SKM-1 (cell line): ENCODE measurements around the gene MYH7B.
A peak's percentile ranks its signal among the peaks of the same experiment; 100 is the strongest.

Experiments
- DNase-seq: peaks from one replicate; lab custom pipeline; 2025; ENCODE audit not compliant: unreplicated experiment; lab: John Stamatoyannopoulos, UW

Gene MYH7B

GRCh38 chr20:34955231-34956040 is at the start of gene MYH7B, which contains the start of gene GSS:
TSS of gene MYH7B (plus strand) at chr20:34955868. CDS start at chr20:34978006, 22,138 bp downstream.
TSS of gene GSS (minus strand) at chr20:34955806. CDS start at chr20:34951852, 3,954 bp downstream.
- peak; percentile 85 for DNase-seq

- no peak for DNase-seq
Observed at GRCh38 chr20:34907616-34908469, 47.8 kb upstream of the MYH7B start.

DNA sequence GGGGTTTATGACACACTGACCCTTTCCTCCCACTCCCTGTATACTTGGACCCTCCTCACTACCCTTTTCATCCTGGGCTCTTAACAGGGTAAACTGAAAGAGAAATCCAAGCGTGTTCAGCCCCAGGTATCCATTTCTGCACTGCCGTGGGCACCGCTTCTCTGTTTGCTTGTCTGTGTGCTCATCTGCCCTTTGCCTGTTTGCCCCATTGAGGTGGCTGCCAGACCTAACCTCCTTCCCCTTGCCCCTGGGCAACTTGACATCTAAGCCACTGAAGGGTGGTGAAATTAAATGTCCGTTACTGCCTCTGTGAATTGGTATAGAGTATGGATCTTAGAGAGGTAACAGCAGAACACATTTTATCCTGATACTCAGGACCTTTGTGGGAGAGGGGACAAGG is 40.5 kb upstream of the MYH7B start:
- DNase-seq = no peak

GRCh38 chr20:34915749-34916455 is 39.8 kb upstream of the MYH7B start:
- no peak for DNase-seq

DNA sequence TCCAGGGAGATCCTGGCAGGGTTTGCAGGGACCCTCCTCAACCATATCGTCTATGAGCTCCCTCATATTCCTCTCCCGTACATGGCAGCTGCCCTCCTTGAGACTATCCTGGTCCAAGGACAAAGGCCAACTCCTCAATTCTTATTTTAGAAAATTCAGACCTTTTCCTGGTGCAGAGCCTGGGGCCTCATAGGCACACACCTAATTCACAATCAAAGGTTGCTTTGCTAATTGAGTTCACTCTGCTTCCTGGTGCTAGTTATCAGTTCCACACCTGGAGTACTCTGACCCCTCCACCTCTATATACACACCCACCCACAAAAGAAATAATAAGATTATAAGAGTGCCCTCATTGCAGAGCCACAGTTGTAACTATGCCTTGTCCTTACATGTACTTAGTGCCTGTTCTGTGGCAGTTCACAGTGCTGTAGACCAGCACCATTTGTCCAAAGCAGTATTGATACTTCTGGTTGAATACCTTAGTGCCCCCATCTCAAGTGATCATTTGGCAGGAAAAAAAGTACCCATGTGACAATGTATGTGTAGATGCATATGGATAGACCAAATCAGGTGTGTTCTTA is 38.8 kb upstream of the MYH7B start:
- DNase-seq = no peak

DNA sequence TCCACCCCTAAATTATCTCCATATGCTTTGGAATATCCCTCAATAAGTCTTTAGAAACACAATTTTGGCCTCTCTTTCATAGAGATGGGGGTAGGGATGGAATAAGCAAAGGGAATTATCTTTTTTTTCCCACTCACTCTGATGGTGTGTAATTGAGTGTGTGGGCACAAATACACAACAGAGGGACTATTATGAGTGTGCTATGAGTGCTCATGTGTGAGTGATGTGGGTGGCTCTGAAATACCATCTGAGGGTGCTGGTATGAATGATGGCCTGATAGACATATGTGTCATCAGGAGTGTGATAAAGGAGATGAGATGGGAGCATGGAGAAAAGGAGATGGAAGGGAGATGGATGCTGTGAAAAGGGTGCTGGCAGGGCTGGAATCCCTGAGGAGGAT is 35.6 kb upstream of the MYH7B start:
- DNase-seq = no peak

DNA sequence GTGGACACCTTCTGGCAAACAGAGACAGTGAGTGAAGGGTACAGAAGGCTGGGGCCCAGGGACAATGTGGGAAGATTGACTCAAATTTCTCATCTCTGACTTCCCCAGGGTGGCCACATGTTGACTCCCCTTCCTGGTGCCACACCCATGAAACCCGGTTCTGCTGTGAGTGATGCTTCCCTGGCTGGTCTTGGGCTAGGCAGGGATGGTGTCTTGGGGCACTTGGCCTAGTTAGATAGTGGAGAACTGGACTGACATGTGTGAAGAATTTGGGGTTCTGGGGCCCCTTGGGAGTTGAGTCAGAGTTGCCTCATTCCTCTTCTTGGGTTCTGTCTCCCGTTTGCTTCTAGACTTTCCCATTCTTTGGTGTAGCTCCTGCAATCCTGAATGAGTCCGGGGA is 34.2 kb upstream of the MYH7B start:
- no peak for DNase-seq

- no peak for DNase-seq
Observed at GRCh38 chr20:34922654-34923381, 32.9 kb upstream of the MYH7B start.

DNA sequence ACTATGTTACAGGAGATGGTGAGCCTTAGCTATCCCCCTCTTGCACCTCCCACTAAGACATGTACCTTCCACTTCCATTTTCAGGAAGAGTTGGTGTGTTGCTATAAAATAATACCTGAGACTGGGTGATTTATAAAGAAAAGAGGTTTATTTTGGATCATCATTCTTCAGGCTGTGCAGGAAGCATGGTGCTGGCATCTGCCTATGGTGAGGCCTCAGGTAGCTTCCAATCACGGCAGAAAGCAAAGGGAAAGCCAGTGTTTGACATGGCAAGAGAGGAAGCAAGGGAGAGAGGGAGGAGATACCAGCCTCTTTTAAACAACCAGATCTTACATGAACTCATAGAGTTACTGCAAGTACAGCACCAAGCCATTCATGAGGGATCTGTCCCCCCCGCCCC is 32.3 kb upstream of the MYH7B start:
- no peak for DNase-seq

DNA sequence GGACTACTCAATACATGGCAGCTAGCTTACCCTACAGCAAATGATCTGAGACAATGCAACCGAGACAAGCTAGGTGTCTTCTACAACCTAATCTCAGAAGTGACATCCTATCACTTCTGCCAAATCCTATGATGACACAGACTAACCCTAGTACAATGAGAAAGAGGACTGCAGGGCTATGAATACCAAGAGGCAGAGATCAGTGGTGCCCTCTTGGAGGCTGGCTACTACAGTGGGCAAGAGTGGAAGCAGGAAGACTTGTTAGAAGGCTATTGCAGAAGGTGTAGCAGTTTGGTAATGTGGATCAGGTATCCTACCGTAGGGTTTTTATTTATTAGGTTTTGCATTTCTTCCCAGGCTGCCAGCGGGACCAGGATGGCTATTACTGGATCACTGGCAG is 30.3 kb upstream of the MYH7B start:
- DNase-seq = no peak

DNA sequence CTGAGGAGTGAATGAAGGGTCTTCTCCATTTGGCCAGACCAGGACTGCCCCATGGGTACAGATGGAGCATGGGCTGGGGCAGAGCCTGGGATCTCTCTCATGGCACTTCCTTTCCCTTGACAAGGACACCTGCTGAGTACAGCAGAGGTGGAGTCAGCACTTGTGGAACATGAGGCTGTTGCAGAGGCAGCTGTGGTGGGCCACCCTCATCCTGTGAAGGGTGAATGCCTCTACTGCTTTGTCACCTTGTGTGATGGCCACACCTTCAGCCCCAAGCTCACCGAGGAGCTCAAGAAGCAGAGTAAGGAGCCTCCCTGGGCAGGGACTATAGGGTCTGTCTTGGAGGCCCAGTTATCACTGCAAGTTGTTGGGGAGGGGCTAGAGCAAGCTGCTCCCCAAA is 29.7 kb upstream of the MYH7B start:
- DNase-seq = no peak

GRCh38 chr20:34926581-34926980 is 29.1 kb upstream of the MYH7B start:
- DNase-seq = no peak

DNA sequence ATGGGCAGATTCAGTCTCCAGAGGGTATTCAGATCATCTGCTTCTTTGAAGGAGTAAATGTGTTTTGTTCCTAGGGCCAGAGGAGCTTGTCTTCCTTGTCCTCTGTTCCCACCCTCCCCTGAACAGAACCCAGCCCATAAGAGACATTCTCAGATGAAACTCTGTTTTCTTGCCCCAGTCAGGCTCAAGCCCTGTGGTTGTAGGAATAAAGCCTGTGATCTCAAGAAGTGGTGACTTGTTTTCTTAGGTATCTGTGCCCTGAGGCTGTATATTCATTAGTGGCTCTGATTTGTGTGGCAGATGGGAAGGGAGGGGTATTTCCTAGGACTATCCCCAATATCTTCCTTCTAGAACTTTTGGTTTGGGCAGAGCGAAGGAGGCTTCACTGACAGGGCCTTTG is 27.9 kb upstream of the MYH7B start:
- DNase-seq = no peak

DNA sequence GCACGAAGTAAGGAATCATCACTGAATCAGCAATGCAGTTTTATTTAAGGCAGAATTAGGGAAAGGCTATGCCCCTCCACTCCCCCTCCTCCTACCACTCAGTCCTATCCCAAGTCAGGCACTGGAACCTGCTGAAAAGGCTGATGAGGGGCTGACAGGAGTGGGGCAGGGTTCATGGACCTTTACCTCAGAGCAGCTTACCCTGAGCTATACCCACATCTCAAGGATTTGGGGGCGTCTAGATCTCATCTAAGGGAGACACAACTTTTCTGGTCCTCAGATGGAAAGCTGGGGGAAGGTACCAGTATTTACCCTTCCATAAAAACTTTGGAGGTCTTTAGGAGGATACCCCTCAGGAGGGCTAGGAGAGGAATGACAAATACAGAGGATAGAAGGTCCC is 27.3 kb upstream of the MYH7B start:
- no peak for DNase-seq

- no peak for DNase-seq
Observed at GRCh38 chr20:34931771-34932170, 23.9 kb upstream of the MYH7B start.

DNA sequence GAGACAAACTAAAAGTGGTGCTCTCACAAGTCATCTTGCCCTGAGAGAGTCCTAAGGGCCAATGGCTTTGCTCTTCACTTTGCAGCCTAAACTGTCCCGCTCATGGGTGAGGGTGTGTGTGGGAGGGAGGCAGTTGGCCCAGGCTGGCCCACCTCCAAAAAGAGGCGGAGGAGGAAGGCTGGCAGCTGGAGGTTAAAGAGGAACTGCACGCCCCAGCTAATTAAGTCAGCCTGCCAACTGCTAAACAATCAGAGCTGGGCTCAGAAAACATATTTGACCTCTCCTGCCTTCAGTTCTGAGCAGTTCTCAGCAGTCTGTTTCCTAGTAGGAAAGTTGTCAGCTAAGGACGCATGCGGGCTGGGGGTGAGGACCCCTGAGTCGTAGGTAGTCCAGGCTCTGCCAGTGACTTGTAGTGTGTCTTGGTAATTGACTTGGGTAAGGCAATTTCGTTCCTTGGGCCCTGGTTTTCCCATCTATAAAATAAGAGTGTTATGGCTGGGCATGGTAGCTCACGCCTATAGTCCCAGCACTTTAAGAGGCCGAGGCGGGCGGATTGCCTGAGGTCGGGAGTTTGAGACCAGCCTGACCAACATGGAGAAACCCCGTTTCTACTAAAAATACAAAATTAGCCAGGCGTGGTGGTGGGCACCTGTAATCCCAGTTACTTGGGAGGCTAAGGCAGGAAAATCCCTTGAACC is 17.1 kb upstream of the MYH7B start:
- peak; percentile 43 for DNase-seq

- no peak for DNase-seq
Observed at GRCh38 chr20:34940081-34940481, 15.6 kb upstream of the MYH7B start.

DNA sequence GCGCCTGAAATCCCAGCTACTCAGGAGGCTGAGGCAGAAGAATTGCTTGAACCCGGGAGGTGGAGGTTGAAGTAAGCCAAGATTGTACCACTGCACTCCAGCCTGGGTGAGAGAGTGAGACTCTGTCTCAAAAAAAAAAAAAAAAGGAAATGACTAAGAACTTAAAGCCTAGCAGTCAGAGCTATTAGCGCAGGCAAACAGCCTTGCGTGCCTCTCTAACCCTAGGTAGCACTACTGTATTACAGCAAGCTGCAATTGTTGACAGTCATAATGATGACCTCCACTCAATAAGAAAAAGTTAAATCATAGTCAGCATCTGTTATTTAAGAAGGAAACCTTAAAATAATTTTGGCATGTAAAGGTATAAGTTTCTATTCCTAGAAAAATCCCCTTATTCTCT is 14.4 kb upstream of the MYH7B start:
- DNase-seq = no peak

DNA sequence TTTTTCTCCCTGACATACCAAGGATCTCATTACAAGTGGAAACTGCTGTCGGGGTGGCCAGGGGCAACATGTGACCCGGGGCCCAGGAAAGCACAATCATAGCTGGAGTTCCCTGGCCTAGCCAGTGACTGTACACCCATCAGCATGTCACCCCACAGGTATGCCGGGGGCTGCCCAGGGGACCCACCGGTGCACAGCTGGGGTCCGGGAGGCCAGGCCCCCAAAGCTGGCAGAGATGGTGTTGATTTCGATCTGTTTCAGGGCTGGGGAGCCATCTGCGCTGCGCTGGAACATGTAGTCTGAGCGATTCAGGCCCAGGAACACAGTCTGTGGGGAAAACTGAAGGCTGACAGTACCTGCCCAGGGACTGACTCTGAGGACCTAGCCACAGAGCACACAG is 13.4 kb upstream of the MYH7B start:
- no peak for DNase-seq
